Activated CD4-positive, alpha-beta memory T cell treated with anti-CD3 and anti-CD28 coated beads for 36 hours (primary cell): ENCODE data around the gene TRAFD1. TPM values are rescaled to one million over a fixed set of nuclear protein-coding genes. Genes with fewer than 3 reads are reported as not detected.

ENCODE experiments used
- CTCF ChIA-PET: fragments of 350-600 bp; sonication (Branson Sonifier 250); formaldehyde crosslinking; loops from one replicate; lab custom pipeline; 2021; ENCODE audit warnings: antibody characterized with exemption, inconsistent platforms; lab: Charles Lee
- POLR2A ChIA-PET: fragments of 350-600 bp; sonication (Branson Sonifier 250); formaldehyde crosslinking; loops from one replicate; lab custom pipeline; 2021; ENCODE audit warnings: antibody characterized with exemption; lab: Charles Lee
- DNase-seq: peaks from one replicate; pipeline ENCODE4 v3.0.0-alpha.2; 2020
- H3K27ac Mint-ChIP-seq: one replicate; pipeline ENCODE4 v1.8.0; 2021; ENCODE audit warnings: mixed read lengths
- H3K27me3 Mint-ChIP-seq: one replicate; pipeline ENCODE4 v1.8.0; 2021; ENCODE audit warnings: mixed read lengths
- H3K36me3 Mint-ChIP-seq: one replicate; pipeline ENCODE4 v1.8.0; 2021; ENCODE audit warnings: mixed read lengths
- H3K4me1 Mint-ChIP-seq: one replicate; pipeline ENCODE4 v1.8.0; 2021; ENCODE audit warnings: low read depth, mixed read lengths
- H3K4me3 Mint-ChIP-seq: one replicate; pipeline ENCODE4 v1.8.0; 2021; ENCODE audit warnings: mild to moderate bottlenecking, mixed read lengths
- H3K9me3 Mint-ChIP-seq: one replicate; pipeline ENCODE4 v1.8.0; 2021; ENCODE audit warnings: mixed read lengths
- intact Hi-C: fragments of 100-400 bp; cut with micrococcal nuclease; formaldehyde crosslinking; loops from one replicate; pipeline ENCODE4 v1.15.1; 2023
- total RNA-seq, 2 experiments: library from RNA; stranded (reverse); gene quantifications; one replicate each; pipeline ENCODE4 v1.2.3, GENCODE V29; 2021

The TRAFD1 gene
- total RNA-seq, 2 experiments from 2014 or later = 56.4 to 61.8 TPM

DNA sequence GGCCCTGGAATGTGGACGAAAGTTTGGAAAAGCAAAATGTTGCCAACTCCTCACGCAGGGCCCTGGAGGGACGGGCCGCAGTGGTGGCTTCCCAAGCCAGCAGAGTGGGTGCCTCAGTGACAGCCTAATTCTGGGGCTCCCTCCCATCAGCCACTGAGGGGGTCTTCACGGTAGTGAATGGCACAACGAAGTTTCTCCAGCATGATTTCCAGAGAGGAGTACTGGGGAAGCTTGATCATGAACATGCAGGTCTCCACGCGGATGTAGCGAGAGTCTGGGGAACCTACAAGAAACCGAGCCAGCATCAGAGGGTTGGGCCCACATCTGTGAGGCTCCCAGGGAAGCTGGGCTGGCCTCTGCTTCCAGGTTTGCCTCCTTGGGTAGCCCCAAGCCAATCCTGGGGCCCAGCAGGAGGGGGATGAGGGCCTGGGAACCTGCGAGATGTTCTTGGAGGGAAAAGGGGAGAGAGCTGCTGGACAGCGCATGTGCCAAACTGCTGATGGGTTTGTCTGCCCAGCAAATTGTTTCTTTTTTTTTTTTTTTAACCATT is 37.0 kb downstream of the TRAFD1 start:
- ChIA-PET CTCF (no interaction called here), POLR2A (interaction anchor here (1.1 kb wide), 1 partner anchor 12 kb away, joined by 4 read pairs; no protein-coding TSS in a partner anchor)
- H3K36me3 Mint-ChIP-seq = peaks cover 50% of the 10 kb centered on the region
- H3K27ac Mint-ChIP-seq = no peak overlapping the region
- intact Hi-C loops = no loop called here
- H3K4me1 Mint-ChIP-seq = peaks cover 21% of the 10 kb centered on the region
- H3K9me3 Mint-ChIP-seq = peaks cover 25% of the 10 kb centered on the region
- DNase-seq = no peak
- no peak overlapping the region for H3K4me3 Mint-ChIP-seq
- no peaks in the 10 kb centered on the region for H3K27me3 Mint-ChIP-seq

GRCh38 chr12:112163056-112163455 is 37.7 kb downstream of the TRAFD1 start:
- Mint-ChIP-seq H3K4me3 (no peak overlapping the region), H3K4me1 (peaks cover 15% of the 10 kb centered on the region), H3K27ac (no peak overlapping the region), H3K27me3 (no peaks in the 10 kb centered on the region), H3K9me3 (peaks cover 17% of the 10 kb centered on the region), H3K36me3 (peaks cover 43% of the 10 kb centered on the region)
- ChIA-PET CTCF (no interaction called here), POLR2A (interaction anchor here (1.1 to 1.3 kb wide), 2 partner anchors 9 to 13 kb away, joined by 3 to 4 read pairs; no protein-coding TSS in a partner anchor)
- no peak for DNase-seq
- intact Hi-C loops = no loop called here

GRCh38 chr12:112163471-112163991 is 38.2 kb downstream of the TRAFD1 start:
- H3K36me3 Mint-ChIP-seq = peaks cover 38% of the 10 kb centered on the region
- H3K4me1 Mint-ChIP-seq = peaks cover 10% of the 10 kb centered on the region
- no peak overlapping the region for H3K4me3 Mint-ChIP-seq
- H3K27me3 Mint-ChIP-seq = no peaks in the 10 kb centered on the region
- peaks cover 13% of the 10 kb centered on the region for H3K9me3 Mint-ChIP-seq
- H3K27ac Mint-ChIP-seq = no peak overlapping the region
- intact Hi-C loops = no loop called here
- DNase-seq = no peak
- CTCF ChIA-PET = no interaction called here
- POLR2A ChIA-PET = interaction anchor here (1.3 kb wide), 1 partner anchor 9 kb away, joined by 3 read pairs; no protein-coding TSS in a partner anchor

- DNase-seq = no peak
- H3K4me3 Mint-ChIP-seq = no peak overlapping the region
- H3K4me1 Mint-ChIP-seq = peaks cover 4% of the 10 kb centered on the region
- no peak overlapping the region for H3K27ac Mint-ChIP-seq
- peaks cover 8% of the 10 kb centered on the region for H3K9me3 Mint-ChIP-seq
- H3K27me3 Mint-ChIP-seq = no peaks in the 10 kb centered on the region
- H3K36me3 Mint-ChIP-seq = peaks cover 32% of the 10 kb centered on the region
- POLR2A ChIA-PET = interaction anchor here (1.3 kb wide), 1 partner anchor 10 kb away, joined by 3 read pairs; no protein-coding TSS in a partner anchor
- CTCF ChIA-PET = no interaction called here
- intact Hi-C loops = no loop called here
Measured at GRCh38 chr12:112164011-112164660, 38.8 kb downstream of the TRAFD1 start.

GRCh38 chr12:112165624-112166023 is 40.3 kb downstream of the TRAFD1 start:
- CTCF ChIA-PET = no interaction called here
- Mint-ChIP-seq H3K27ac (no peak overlapping the region), H3K9me3 (no peaks in the 10 kb centered on the region), H3K27me3 (no peaks in the 10 kb centered on the region), H3K36me3 (peaks cover 19% of the 10 kb centered on the region), H3K4me3 (no peak overlapping the region), H3K4me1 (no peaks in the 10 kb centered on the region)
- POLR2A ChIA-PET = no interaction called here
- intact Hi-C loops = no loop called here
- no peak for DNase-seq

DNA sequence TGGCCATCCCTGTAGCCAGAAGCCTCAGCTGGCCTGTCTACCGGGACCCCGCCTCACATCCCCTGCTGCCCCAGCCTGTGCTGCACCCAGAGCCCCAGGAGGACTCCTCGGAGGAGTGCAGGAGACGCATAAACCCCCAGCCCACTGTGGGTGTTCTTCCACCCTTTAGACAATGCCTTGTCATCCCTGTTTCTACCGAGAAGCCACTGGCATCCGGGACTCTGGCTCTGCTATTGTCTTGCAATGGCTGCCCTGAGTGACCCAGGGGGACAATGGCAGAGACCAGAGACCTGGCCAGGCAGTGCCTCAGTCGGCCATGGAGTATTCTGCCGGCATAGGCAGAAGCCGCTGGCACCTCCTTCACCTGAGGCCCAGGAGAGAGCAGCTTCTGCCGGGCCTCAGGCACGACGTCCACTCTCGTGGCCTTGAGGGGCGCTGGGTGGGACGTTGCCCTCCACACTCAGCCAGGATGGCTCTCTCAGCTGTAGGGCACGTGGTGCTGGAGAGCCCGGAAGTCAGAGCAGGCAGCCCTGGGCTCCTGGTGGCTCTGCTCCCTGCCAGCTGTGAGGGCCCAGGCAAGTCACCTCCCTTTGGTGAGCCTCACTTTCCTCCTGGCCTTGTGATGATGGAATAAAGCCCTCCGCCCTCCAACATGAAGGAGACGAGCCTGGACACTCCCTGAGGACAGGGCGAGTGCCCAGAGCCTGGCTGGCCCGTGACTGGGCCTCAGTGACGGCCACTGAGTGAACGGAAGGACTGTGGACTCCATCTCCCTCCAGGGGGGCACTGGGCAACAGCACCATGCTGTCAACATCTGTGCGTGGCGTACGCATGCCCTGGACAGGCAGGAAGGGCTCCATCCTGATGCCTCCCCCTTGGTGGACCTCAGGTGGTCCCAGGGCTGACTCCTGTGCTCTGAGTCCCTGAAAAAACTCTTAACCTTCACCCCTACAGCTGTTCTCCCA is 41.0 kb downstream of the TRAFD1 start:
- H3K27ac Mint-ChIP-seq = no peak overlapping the region
- DNase-seq = no peak
- no peaks in the 10 kb centered on the region for H3K4me1 Mint-ChIP-seq
- intact Hi-C loops = no loop called here
- H3K27me3 Mint-ChIP-seq = no peaks in the 10 kb centered on the region
- H3K9me3 Mint-ChIP-seq = no peaks in the 10 kb centered on the region
- ChIA-PET POLR2A (no interaction called here), CTCF (no interaction called here)
- peaks cover 12% of the 10 kb centered on the region for H3K36me3 Mint-ChIP-seq
- H3K4me3 Mint-ChIP-seq = no peak overlapping the region

GRCh38 chr12:112167031-112167461 is 41.7 kb downstream of the TRAFD1 start:
- peaks cover 8% of the 10 kb centered on the region for H3K36me3 Mint-ChIP-seq
- CTCF ChIA-PET = no interaction called here
- no peaks in the 10 kb centered on the region for H3K4me1 Mint-ChIP-seq
- POLR2A ChIA-PET = no interaction called here
- H3K27ac Mint-ChIP-seq = no peak overlapping the region
- H3K4me3 Mint-ChIP-seq = no peak overlapping the region
- intact Hi-C loops = no loop called here
- H3K9me3 Mint-ChIP-seq = no peaks in the 10 kb centered on the region
- H3K27me3 Mint-ChIP-seq = no peaks in the 10 kb centered on the region
- DNase-seq = no peak

DNA sequence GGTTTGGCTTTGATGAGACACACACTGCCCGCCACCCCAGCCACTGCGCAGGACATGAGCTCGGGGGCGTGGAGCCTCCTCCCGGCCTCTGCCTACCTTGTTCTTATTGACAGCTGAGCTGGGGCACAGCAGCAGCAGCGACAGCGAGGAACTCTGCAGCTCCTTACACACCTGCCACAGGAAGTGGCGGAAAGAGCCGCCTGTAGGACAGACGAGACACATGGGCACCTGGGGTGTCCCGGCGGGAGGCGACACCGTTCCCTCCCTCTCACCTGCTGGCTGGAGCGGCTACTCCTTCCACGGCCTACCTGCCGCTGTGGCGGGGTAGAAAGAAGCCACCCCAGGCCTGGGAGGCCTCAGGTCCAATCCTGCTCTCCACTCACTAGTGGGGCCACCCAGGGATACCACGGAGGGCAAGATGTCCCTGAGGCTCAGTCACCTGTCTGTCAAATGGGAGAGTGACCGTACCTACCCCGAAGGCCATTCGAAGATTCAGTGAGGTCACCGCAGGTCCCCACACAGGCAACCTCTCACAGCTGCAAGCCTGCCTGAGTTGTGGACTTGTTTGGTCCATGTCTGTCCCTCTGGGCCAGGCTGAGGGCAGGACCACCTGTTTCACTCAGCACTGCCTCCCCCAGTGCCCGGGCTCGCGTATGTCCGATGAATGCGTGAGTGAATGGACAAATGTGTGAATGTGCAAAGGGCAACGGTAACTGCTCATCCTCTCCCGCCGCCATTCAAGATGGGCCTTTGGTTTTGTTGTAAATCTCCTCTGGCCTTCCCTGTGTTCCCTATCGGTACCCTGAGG is 42.6 kb downstream of the TRAFD1 start:
- CTCF ChIA-PET = no interaction called here
- intact Hi-C loops = no loop called here

DNA sequence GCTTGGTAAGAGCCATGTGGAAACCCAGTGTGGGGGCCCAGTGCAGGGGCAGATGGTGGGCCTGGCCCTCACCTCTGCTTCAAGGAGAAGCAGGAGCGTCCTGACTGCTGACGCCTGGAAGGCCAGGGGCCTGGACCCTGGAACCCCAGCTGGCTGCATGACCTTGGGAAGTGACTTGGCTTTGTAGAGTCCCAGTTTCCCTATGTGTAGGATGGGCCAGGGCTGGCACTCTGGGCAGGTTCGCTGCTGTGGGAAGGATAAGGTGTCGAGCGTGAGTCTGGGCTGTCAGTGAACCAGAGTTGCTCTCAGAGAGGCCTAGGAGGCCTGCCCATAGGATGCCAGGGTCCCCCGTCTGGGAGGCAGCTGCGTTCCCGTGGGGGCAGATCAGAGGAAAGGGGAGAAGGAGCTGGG is 43.2 kb downstream of the TRAFD1 start:
- Mint-ChIP-seq H3K4me1 (no peaks in the 10 kb centered on the region), H3K36me3 (peaks cover 8% of the 10 kb centered on the region), H3K27me3 (no peaks in the 10 kb centered on the region), H3K9me3 (no peaks in the 10 kb centered on the region), H3K4me3 (no peak overlapping the region), H3K27ac (no peak overlapping the region)
- ChIA-PET POLR2A (no interaction called here), CTCF (interaction anchor here (1.3 kb wide), 1 partner anchor 30 kb away, joined by 3 read pairs; no protein-coding TSS in a partner anchor)
- intact Hi-C loops = no loop called here
- DNase-seq = no peak

More for the DNA sequence above, 42.6 kb downstream of the TRAFD1 start:
- DNase-seq = no peak
- peaks cover 11% of the 10 kb centered on the region for H3K36me3 Mint-ChIP-seq
- H3K27me3 Mint-ChIP-seq = no peaks in the 10 kb centered on the region
- no peak overlapping the region for H3K27ac Mint-ChIP-seq
- no peak overlapping the region for H3K4me3 Mint-ChIP-seq
- no peaks in the 10 kb centered on the region for H3K4me1 Mint-ChIP-seq
- POLR2A ChIA-PET = interaction anchor here (0.5 kb wide), 1 partner anchor 286 kb away, joined by 3 read pairs; no protein-coding TSS in a partner anchor
- H3K9me3 Mint-ChIP-seq = no peaks in the 10 kb centered on the region

DNA sequence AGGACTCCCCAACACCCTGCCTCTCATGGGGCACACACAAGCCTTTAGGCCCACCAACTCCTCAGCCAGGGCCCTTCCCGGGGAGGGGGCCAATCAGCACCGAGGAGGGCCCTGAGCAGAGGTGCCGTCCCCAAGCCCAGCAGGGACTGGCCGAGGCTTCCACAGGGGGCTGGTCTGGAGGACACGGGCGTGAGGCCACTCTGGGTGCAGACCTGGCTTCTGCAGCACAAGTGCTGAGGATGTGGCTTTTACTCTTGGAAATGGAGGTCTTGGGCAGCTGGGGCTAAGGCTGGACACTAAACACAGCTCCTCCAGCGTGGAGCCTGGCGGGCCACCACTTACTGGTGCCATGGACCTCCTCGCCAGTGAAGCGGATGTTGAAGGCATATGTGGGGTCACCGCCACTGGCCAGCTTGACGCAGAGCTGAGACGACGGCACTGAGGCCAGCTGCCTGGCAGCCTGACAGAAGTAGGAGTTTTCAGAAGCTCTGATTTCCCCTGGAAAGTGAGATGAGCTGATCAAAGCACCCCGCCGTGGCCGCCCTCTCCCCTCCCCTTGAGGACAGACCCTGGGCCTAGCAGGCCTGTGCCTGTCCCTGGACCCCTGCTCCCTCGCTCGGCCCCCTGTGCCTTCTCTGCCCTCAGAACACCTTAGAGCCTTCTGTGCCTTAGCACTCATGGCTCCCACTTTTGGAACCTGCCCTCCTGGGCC is 44.0 kb downstream of the TRAFD1 start:
- Mint-ChIP-seq H3K4me1 (no peaks in the 10 kb centered on the region), H3K4me3 (no peak overlapping the region), H3K27me3 (no peaks in the 10 kb centered on the region), H3K9me3 (no peaks in the 10 kb centered on the region), H3K27ac (no peak overlapping the region), H3K36me3 (peaks cover 8% of the 10 kb centered on the region)
- intact Hi-C loops = no loop called here
- ChIA-PET CTCF (interaction anchor here (1.3 kb wide), 1 partner anchor 29 kb away, joined by 3 read pairs; no protein-coding TSS in a partner anchor), POLR2A (no interaction called here)
- no peak for DNase-seq

DNA sequence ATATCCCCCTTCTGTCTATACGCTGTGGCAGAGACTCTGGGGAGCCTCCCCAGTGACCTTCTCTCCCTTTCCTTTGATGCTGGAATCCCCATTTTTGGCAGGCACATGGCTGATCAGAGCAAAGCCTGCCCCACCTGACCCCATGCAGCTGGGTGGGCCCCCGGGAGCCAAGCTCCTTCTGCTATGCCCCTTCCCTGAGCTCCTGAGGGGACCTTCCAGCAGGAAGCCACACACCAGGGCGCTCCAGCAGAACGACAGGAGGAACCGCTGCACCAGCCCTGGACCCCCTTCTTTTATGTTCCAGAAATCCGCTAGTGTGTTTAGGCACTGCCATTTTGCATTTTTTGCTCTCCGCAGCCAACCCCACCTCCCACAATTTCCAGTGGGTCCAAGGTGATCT is 44.6 kb downstream of the TRAFD1 start:
- no peak for DNase-seq
- Mint-ChIP-seq H3K4me1 (no peaks in the 10 kb centered on the region), H3K27me3 (no peaks in the 10 kb centered on the region), H3K4me3 (no peak overlapping the region), H3K36me3 (peaks cover 9% of the 10 kb centered on the region), H3K27ac (no peak overlapping the region), H3K9me3 (no peaks in the 10 kb centered on the region)
- intact Hi-C loops = no loop called here
- ChIA-PET POLR2A (no interaction called here), CTCF (interaction anchor here (0.6 to 1.3 kb wide), 2 partner anchors 28 to 84 kb away, joined by 3 read pairs; no protein-coding TSS in a partner anchor)
